Transverse colon (tissue), 4 donors: ENCODE results near the gene CABP7. TPM values are rescaled to one million over a fixed set of nuclear protein-coding genes. Genes with fewer than 3 reads are reported as not detected.

ENCODE experiments used
- DNase-seq: peaks from one replicate; pipeline ENCODE4 v3.0.0-alpha.2; 2019
- H3K27ac ChIP-seq, 4 donors: fragments of 200-600 bp; sonication (generic); 2 replicates each; pipeline ENCODE4 v1.5.1; 2016 to 2018; ENCODE audit warnings: inconsistent platforms in 4 of 4
- H3K27me3 ChIP-seq: fragments of 200-600 bp; sonication (generic); 2 replicates; pipeline ENCODE4 v1.5.1; 2017; ENCODE audit warnings: inconsistent platforms
- H3K36me3 ChIP-seq, 4 donors: fragments of 200-600 bp; sonication (generic); 2 replicates each; pipeline ENCODE4 v1.5.1; 2017 to 2019; ENCODE audit warnings: inconsistent platforms in 4 of 4
- H3K4me1 ChIP-seq, 4 donors: fragments of 200-600 bp; sonication (generic); 2 replicates each; pipeline ENCODE4 v1.5.1; 2017 to 2020; ENCODE audit warnings: inconsistent platforms in 4 of 4
- H3K4me3 ChIP-seq, 4 donors: fragments of 200-600 bp; sonication (generic); 1 replicate in 1 of 4; 2 replicates in 3 of 4; pipeline versions ENCODE4 v1.5.1 to v1.6.1; 2017 to 2019; ENCODE audit warnings: inconsistent platforms in 4 of 4
- H3K9me3 ChIP-seq, 2 donors: fragments of 200-600 bp; sonication (generic); 2 replicates each; pipeline ENCODE4 v1.5.1; 2017 to 2019; ENCODE audit warnings: inconsistent platforms in 2 of 2
- EP300 ChIP-seq: sonication (generic); formaldehyde crosslinking; IDR thresholded peaks from one replicate; pipeline ENCODE4 v1.6.1; 2017; ENCODE audit warnings: antibody characterized with exemption, low read depth
- POLR2A ChIP-seq: fragments of 450-650 bp; IDR thresholded peaks from one replicate; pipeline ENCODE4 v1.6.1; 2016; ENCODE audit warnings: antibody characterized with exemption, mild to moderate bottlenecking, moderate library complexity
- POLR2AphosphoS5 ChIP-seq, 3 donors: sonication (generic); formaldehyde crosslinking; IDR thresholded peaks; one replicate each; pipeline ENCODE4 v1.6.1; 2016; ENCODE audit warnings: antibody characterized with exemption in 3 of 3
- WGBS, 2 donors: methylation state at CpG; one replicate each; pipeline ENCODE4 v1.1.5; 2018; ENCODE audit warnings: low coverage in 1 of 2; 5-methylcytosine and 5-hydroxymethylcytosine counted together
- in situ Hi-C, 4 donors: fragments of 200-750 bp; cut with MboI; loops; one replicate each; pipeline versions ENCODE4 v1.15.0 to v1.15.1; 2017; ENCODE audit warnings: low sequenced_read_pairs in 3 of 4, low pct_ligation_motif_present in 1 of 4, low pct_unique_long_range_greater_than_20kb in 1 of 4
- intact Hi-C: fragments of 100-400 bp; cut with DNase I; formaldehyde crosslinking; loops from one replicate; pipeline ENCODE4 v1.15.1; 2023; ENCODE audit warnings: low total_unique reads
- total RNA-seq, 4 donors: library from RNA; depleted of rRNA; stranded (reverse); fragments of >200 nt; gene quantifications; one replicate each; pipeline ENCODE4 v1.1.0, GENCODE V29; 2016
- TF ChIP-seq, protein P1 (sequence below), 5 experiments: fragments of 200-600 bp in 3 of 5; fragments of 450-650 bp in 2 of 5; sonication (generic) in 3 of 5; IDR thresholded peaks; 1 replicate in 2 of 5; 2 replicates in 3 of 5; pipeline ENCODE4 v1.5.1; 2016 to 2017; ENCODE audit warnings: antibody characterized with exemption in 5 of 5, inconsistent platforms in 3 of 5, mild to moderate bottlenecking in 2 of 5, moderate library complexity in 1 of 5

The CABP7 gene
- total RNA-seq, 4 donors from 2014 or later, result not detected

DNA sequence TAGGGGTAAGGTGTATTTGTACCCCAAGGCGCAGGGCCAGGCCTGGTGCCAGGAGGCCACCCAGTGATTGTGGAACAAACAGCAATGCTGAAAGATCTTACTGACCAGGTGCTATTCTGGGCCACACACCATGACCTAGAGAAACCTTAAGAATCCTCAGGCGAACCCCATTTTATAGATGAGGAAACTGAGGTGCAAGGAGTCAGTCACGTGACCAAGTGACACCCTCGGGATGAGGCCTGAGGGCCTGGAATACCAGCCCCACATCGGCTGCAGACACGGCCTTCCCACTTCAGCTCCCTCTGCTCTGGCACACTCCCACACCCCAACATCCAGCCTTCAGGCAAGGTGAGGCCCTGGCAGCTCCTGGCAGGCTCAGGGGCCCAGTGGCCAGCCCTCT is 13.1 kb downstream of the CABP7 start:
- Histone ChIP-seq H3K27ac (no peak overlapping the region), H3K36me3 (no peaks in the 10 kb centered on the region), H3K4me3 (no peak overlapping the region), H3K27me3 (no peaks in the 10 kb centered on the region), H3K4me1 (peaks cover 0 to 12% (median 4%) of the 10 kb centered on the region in 4 donors), H3K9me3 (no peaks in the 10 kb centered on the region)
- 84% methylated on average over 6 of the region's 6 CpGs; no CpG with 5 or more reads in 1 of the 2 donors for WGBS, 2 donors
- intact Hi-C loops, result no loop called here
- in situ Hi-C loops, result no loop called here
- DNase-seq, result no peak
- TF ChIP-seq, protein P1, sequence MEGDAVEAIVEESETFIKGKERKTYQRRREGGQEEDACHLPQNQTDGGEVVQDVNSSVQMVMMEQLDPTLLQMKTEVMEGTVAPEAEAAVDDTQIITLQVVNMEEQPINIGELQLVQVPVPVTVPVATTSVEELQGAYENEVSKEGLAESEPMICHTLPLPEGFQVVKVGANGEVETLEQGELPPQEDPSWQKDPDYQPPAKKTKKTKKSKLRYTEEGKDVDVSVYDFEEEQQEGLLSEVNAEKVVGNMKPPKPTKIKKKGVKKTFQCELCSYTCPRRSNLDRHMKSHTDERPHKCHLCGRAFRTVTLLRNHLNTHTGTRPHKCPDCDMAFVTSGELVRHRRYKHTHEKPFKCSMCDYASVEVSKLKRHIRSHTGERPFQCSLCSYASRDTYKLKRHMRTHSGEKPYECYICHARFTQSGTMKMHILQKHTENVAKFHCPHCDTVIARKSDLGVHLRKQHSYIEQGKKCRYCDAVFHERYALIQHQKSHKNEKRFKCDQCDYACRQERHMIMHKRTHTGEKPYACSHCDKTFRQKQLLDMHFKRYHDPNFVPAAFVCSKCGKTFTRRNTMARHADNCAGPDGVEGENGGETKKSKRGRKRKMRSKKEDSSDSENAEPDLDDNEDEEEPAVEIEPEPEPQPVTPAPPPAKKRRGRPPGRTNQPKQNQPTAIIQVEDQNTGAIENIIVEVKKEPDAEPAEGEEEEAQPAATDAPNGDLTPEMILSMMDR (IDR thresholded peaks at IDR 0.05), result no peak
- TF ChIP-seq POLR2AphosphoS5 (IDR thresholded peaks at IDR 0.05) (no peak), EP300 (no peak), POLR2A (no peak)

- Histone ChIP-seq H3K27ac (no peak overlapping the region), H3K36me3 (no peaks in the 10 kb centered on the region), H3K27me3 (no peaks in the 10 kb centered on the region), H3K4me3 (no peak overlapping the region), H3K9me3 (no peaks in the 10 kb centered on the region), H3K4me1 (peaks cover 0 to 12% (median 4%) of the 10 kb centered on the region in 4 donors)
- DNase-seq, result peak; percentile 33
- in situ Hi-C loops (no loop called here), intact Hi-C loops (no loop called here)
- TF ChIP-seq EP300 (no peak), POLR2A (no peak), POLR2AphosphoS5 (IDR thresholded peaks at IDR 0.05) (no peak)
- TF ChIP-seq, protein P1 (IDR thresholded peaks at IDR 0.05), result no peak
- 57 to 90% methylated on average over 2 to 17 of the region's 19 CpGs for WGBS, 2 donors
Measured at GRCh38 chr22:29733362-29734201, 13.8 kb downstream of the CABP7 start.

DNA sequence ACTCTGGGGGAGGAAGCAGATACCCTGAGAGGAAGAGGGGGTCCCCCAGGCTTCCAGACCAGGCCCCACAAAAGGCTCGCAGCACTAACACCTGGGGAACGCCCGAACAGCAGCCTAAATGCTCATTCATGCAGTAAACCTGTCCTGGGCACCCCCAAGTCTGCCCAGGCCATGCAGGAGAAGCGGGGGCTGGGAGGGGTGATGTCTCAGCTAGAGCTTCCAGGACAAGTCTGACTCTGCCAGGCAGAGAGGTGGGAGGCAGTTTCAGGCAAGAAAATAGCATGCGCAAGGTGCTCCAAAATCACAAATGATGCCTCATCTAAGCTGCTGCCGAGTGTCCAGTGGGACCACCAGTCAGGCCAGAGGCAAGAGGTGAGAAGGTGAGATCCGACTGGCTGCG is 14.6 kb downstream of the CABP7 start:
- Histone ChIP-seq H3K9me3 (no peaks in the 10 kb centered on the region), H3K4me1 (peaks cover 0 to 12% (median 4%) of the 10 kb centered on the region in 4 donors), H3K4me3 (no peak overlapping the region), H3K27ac (no peak overlapping the region), H3K27me3 (no peaks in the 10 kb centered on the region), H3K36me3 (no peaks in the 10 kb centered on the region)
- in situ Hi-C loops, result no loop called here
- intact Hi-C loops, result no loop called here
- TF ChIP-seq, protein P1 (IDR thresholded peaks at IDR 0.05), result no peak
- no peak for TF ChIP-seq POLR2A
- no peak for TF ChIP-seq EP300
- no peak for TF ChIP-seq POLR2AphosphoS5 (IDR thresholded peaks at IDR 0.05)
- DNase-seq, result no peak
- 95% methylated on average over 5 of the region's 8 CpGs; no CpG with 5 or more reads in 1 of the 2 donors for WGBS, 2 donors

DNA sequence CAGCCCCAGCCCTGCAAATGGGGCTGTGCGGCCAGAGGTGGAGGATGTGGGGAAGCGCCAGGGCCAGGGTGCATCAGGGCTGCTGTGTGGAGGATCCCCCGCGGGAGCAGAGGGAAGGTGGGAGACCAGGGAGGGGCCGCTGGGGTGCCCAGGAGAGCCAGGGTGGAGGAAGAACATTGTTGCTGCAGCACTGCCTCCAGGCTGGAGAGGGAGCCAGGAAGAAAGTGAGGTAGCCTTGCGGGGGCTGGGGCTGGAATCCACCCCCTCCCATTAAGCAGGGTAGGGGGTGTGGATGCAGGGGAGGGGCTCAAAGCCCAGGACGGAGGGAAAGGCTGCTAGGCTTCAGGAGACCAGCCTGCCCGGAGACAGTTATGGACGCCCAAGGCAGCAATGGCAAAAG is 15.0 kb downstream of the CABP7 start:
- H3K4me3 ChIP-seq, result no peak overlapping the region
- no peak for DNase-seq
- TF ChIP-seq POLR2A (no peak), POLR2AphosphoS5 (IDR thresholded peaks at IDR 0.05) (no peak), EP300 (no peak)
- TF ChIP-seq, protein P1 (IDR thresholded peaks at IDR 0.05), result no peak
- H3K27ac ChIP-seq, result no peak overlapping the region
- H3K27me3 ChIP-seq, result no peaks in the 10 kb centered on the region
- intact Hi-C loops, result no loop called here
- 90% methylated on average over 9 of the region's 9 CpGs; no CpG with 5 or more reads in 1 of the 2 donors for WGBS, 2 donors
- H3K36me3 ChIP-seq, result no peaks in the 10 kb centered on the region
- in situ Hi-C loops, result no loop called here
- H3K4me1 ChIP-seq, result peaks cover 0 to 12% (median 4%) of the 10 kb centered on the region in 4 donors
- no peaks in the 10 kb centered on the region for H3K9me3 ChIP-seq
